ENCODE measurements around the gene GPR33. TPM values are rescaled to one million over a fixed set of nuclear protein-coding genes. Genes with fewer than 3 reads are reported as not detected.
"Not testable (repeated sequence)": the region's sequence is repeated elsewhere in the genome, so short reads cannot be mapped to it uniquely, and the experiment has no call there.

GPR33 gene
- polyA plus RNA-seq, 3 donors: not detected

GRCh38 chr14:31462450-31462849 lies 25.4 kb downstream of the GPR33 start:
- DNase-seq (ENCODE audit: low read depth in 3 of 3, low spot score in 2 of 3): not testable (repeated sequence)

GRCh38 chr14:31461545-31461944 lies 26.3 kb downstream of the GPR33 start:
- DNase-seq (ENCODE audit: low read depth in 3 of 3, low spot score in 2 of 3): no peak

- no peak for DNase-seq (ENCODE audit: low read depth in 3 of 3, low spot score in 2 of 3)
These were observed 29.9 kb downstream of the GPR33 start for GRCh38 chr14:31457665-31458659.

- DNase-seq (ENCODE audit: low read depth in 3 of 3, low spot score in 2 of 3): peak; percentile 90 to 96 (median 92)
These were observed 30.8 kb downstream of the GPR33 start, which contains the start of gene DTD2 for GRCh38 chr14:31456841-31457664. Gene DTD2 (minus strand): TSS chr14:31457506. CDS start chr14:31457393, 113 bp downstream.

GRCh38 chr14:31449971-31450610 lies 37.7 kb downstream of the GPR33 start:
- no peak for DNase-seq (ENCODE audit: low read depth in 3 of 3, low spot score in 2 of 3)

GRCh38 chr14:31449136-31449535 lies 38.7 kb downstream of the GPR33 start:
- no peak for DNase-seq (ENCODE audit: low read depth in 3 of 3, low spot score in 2 of 3)

- no peak for DNase-seq (ENCODE audit: low read depth in 3 of 3, low spot score in 2 of 3)
These were observed 42.1 kb downstream of the GPR33 start for GRCh38 chr14:31445703-31446102.

GRCh38 chr14:31442284-31442683 lies 45.6 kb downstream of the GPR33 start:
- no peak for DNase-seq (ENCODE audit: low read depth in 3 of 3, low spot score in 2 of 3)

GRCh38 chr14:31441273-31442111 lies 46.3 kb downstream of the GPR33 start:
- DNase-seq (ENCODE audit: low read depth in 3 of 3, low spot score in 2 of 3): no peak

- DNase-seq (ENCODE audit: low read depth in 3 of 3, low spot score in 2 of 3): no peak
These were observed 47.6 kb downstream of the GPR33 start for GRCh38 chr14:31440280-31440679.

GRCh38 chr14:31439561-31439960 lies 48.3 kb downstream of the GPR33 start:
- no peak for DNase-seq (ENCODE audit: low read depth in 3 of 3, low spot score in 2 of 3)

GRCh38 chr14:31437045-31437691 lies 50.7 kb downstream of the GPR33 start:
- DNase-seq (ENCODE audit: low read depth in 3 of 3, low spot score in 2 of 3): not testable (repeated sequence)

GRCh38 chr14:31435276-31435675 lies 52.6 kb downstream of the GPR33 start:
- DNase-seq (ENCODE audit: low read depth in 3 of 3, low spot score in 2 of 3): no peak

Other genes with a start within 250 kb of the GPR33 start
- 10 to 100 TPM; 18.5 to 19.0 (median 19.0) TPM for gene HEATR5A, start 67.5 kb downstream of the GPR33 start, polyA plus RNA-seq (ENCODE audit: insufficient read length in 3 of 3)
- 10 to 100 TPM; 14.1 to 18.6 (median 16.5) TPM for gene DTD2, start 30.5 kb downstream of the GPR33 start, polyA plus RNA-seq (ENCODE audit: insufficient read length in 3 of 3)
- 10 to 100 TPM; 17.2 to 18.1 (median 17.6) TPM for gene NUBPL, start 73.4 kb upstream of the GPR33 start, polyA plus RNA-seq (ENCODE audit: insufficient read length in 3 of 3)